Neuronal stem cell (in vitro differentiated cells): ENCODE data around the gene PXMP2. TPM values are rescaled to one million over a fixed set of nuclear protein-coding genes. Genes with fewer than 3 reads are reported as not detected.
A peak's percentile ranks its signal among the peaks of the same experiment; 100 is the strongest.

ENCODE experiments used
- DNase-seq: peaks from one replicate; pipeline ENCODE4 v3.0.0-alpha.2; 2013; ENCODE audit warnings: low spot score
- H2AFZ ChIP-seq: one replicate; pipeline ENCODE4 v1.6.1; 2013; ENCODE audit warnings: mild to moderate bottlenecking, low read length, inconsistent platforms
- H2AK5ac ChIP-seq: 2 replicates; pipeline ENCODE4 v1.6.1; 2013; ENCODE audit warnings: low read depth, mild to moderate bottlenecking, inconsistent platforms, low read length, moderate library complexity, mixed read lengths
- H2BK120ac ChIP-seq: 2 replicates; pipeline ENCODE4 v1.6.1; 2013; ENCODE audit warnings: low read depth, mild to moderate bottlenecking, inconsistent platforms, low read length, moderate library complexity, mixed read lengths
- H2BK12ac ChIP-seq: one replicate; pipeline ENCODE4 v1.6.1; 2013; ENCODE audit warnings: low read length, inconsistent platforms
- H2BK15ac ChIP-seq: 2 replicates; pipeline ENCODE4 v1.6.1; 2013; ENCODE audit warnings: mild to moderate bottlenecking, low read length, inconsistent platforms, mixed read lengths
- H2BK5ac ChIP-seq: one replicate; pipeline ENCODE4 v1.6.1; 2013; ENCODE audit warnings: inconsistent platforms, mild to moderate bottlenecking, low read length, moderate library complexity
- H3K14ac ChIP-seq: one replicate; pipeline ENCODE4 v1.6.1; 2013; ENCODE audit warnings: low read length, inconsistent platforms
- H3K18ac ChIP-seq: 2 replicates; pipeline ENCODE4 v1.6.1; 2013; ENCODE audit warnings: low read length, inconsistent platforms
- H3K23ac ChIP-seq: 2 replicates; pipeline ENCODE4 v1.6.1; 2013; ENCODE audit warnings: low read depth, mild to moderate bottlenecking, mixed read lengths, low read length, inconsistent platforms; ENCODE audit not compliant: poor library complexity
- H3K27ac ChIP-seq: replicated peaks from 3 replicates; pipeline ENCODE4 v1.5.1; 2013; ENCODE audit warnings: low read length, inconsistent platforms
- H3K27me3 ChIP-seq, 3 experiments: 2 replicates each; pipeline ENCODE4 v1.6.1; 2013; ENCODE audit warnings: low read length in 3 of 3, mild to moderate bottlenecking in 2 of 3, inconsistent platforms in 1 of 3, low read depth in 1 of 3, mixed read lengths in 1 of 3, moderate library complexity in 1 of 3; ENCODE audit not compliant: control insufficient read depth in 3 of 3, insufficient read depth in 3 of 3
- H3K36me3 ChIP-seq, 2 donors: replicated peaks in 1 of 2; 2 replicates each; pipeline ENCODE4 v1.6.1; 2013; ENCODE audit warnings: low read length in 2 of 2; ENCODE audit not compliant: control insufficient read depth in 2 of 2, insufficient read depth in 2 of 2
- H3K4ac ChIP-seq: 2 replicates; pipeline ENCODE4 v1.6.1; 2013; ENCODE audit warnings: inconsistent platforms, mild to moderate bottlenecking, low read length, moderate library complexity
- H3K4me1 ChIP-seq, 2 donors: 1 replicate in 1 of 2; 2 replicates in 1 of 2; pipeline ENCODE4 v1.6.1; 2013; ENCODE audit warnings: low read length in 2 of 2, low read depth in 1 of 2; ENCODE audit not compliant: control insufficient read depth in 2 of 2, insufficient read depth in 1 of 2
- H3K4me2 ChIP-seq: one replicate; pipeline ENCODE4 v1.6.1; 2013; ENCODE audit warnings: mild to moderate bottlenecking, low read length, inconsistent platforms; ENCODE audit not compliant: insufficient read depth, poor library complexity, severe bottlenecking
- H3K4me3 ChIP-seq, 2 donors: 2 replicates each; pipeline ENCODE4 v1.5.1; 2013; ENCODE audit warnings: low read length in 2 of 2, mild to moderate bottlenecking in 2 of 2, inconsistent platforms in 1 of 2, moderate library complexity in 1 of 2
- H3K79me1 ChIP-seq: one replicate; pipeline ENCODE4 v1.6.1; 2013; ENCODE audit warnings: low read depth, mild to moderate bottlenecking, inconsistent platforms, low read length, moderate library complexity
- H3K9ac ChIP-seq: one replicate; pipeline ENCODE4 v1.6.1; 2013; ENCODE audit warnings: mild to moderate bottlenecking, low read depth, low read length, inconsistent platforms; ENCODE audit not compliant: poor library complexity
- H3K9me3 ChIP-seq, 2 donors: replicated peaks in 1 of 2; 2 replicates each; pipeline versions ENCODE3 to v1.6.1; 2013; ENCODE audit warnings: low read length in 2 of 2, mild to moderate bottlenecking in 2 of 2, inconsistent platforms in 1 of 2, low read depth in 1 of 2, mixed read lengths in 1 of 2, moderate library complexity in 1 of 2; ENCODE audit not compliant: control insufficient read depth in 2 of 2, insufficient read depth in 1 of 2
- H4K8ac ChIP-seq: one replicate; pipeline ENCODE4 v1.6.1; 2013; ENCODE audit warnings: low read depth, mild to moderate bottlenecking, inconsistent platforms, low read length, moderate library complexity
- H4K91ac ChIP-seq: one replicate; pipeline ENCODE4 v1.6.1; 2013; ENCODE audit warnings: low read length, low read depth, mild to moderate bottlenecking, inconsistent platforms; ENCODE audit not compliant: poor library complexity
- WGBS, 2 donors: extraction: QIAGEN DNeasy Blood & Tissue Kit; methylation state at CpG; one replicate each; pipeline ENCODE4 v1.1.7; 2013; ENCODE audit warnings: missing lambda C conversion rate in 2 of 2, mixed read lengths in 1 of 2; ENCODE audit not compliant: insufficient read length in 2 of 2, insufficient replicate concordance in 1 of 2; ENCODE audit errors: extremely low coverage in 2 of 2; 5-methylcytosine and 5-hydroxymethylcytosine counted together
- polyA plus RNA-seq, 2 experiments: library from polyadenylated mRNA; stranded (reverse); fragments of 200-250 nt; gene quantifications; one replicate each; pipeline ENCODE4 v1.2.3, GENCODE V29; 2013

The PXMP2 gene
- polyA plus RNA-seq (2013, experiment 1 of 2) = 19.8 TPM
- polyA plus RNA-seq (2013, experiment 2 of 2) = 22.6 TPM

- Histone ChIP-seq H3K9me3 (peaks cover 0 to 11% of the 10 kb centered on the region in 2 donors), H4K8ac (no peak within 1 kb of the TSS), H3K36me3 (peaks cover 7 to 35% of the 10 kb centered on the region in 2 donors), H3K79me1 (peaks cover 7% of the 10 kb centered on the region), H3K4me1 (peaks cover 0 to 9% of the 10 kb centered on the region in 2 donors), H3K4ac (no peak within 1 kb of the TSS), H3K4me2 (peak within 1 kb of the TSS; percentile 71), H4K91ac (peak within 1 kb of the TSS; percentile 72), H2BK12ac (no peak within 1 kb of the TSS), H3K18ac (peak within 1 kb of the TSS; percentile 94), H3K4me3 (peak within 1 kb of the TSS; percentile 71 to 99), H2AK5ac (peak within 1 kb of the TSS; percentile 9), H3K14ac (peak within 1 kb of the TSS; percentile 71), H2BK15ac (no peak within 1 kb of the TSS), H2AFZ (peak within 1 kb of the TSS; percentile 94), H2BK5ac (no peak within 1 kb of the TSS), H3K27me3 (peaks cover 0 to 4% (median 0%) of the 10 kb centered on the region in 3 experiments), H3K9ac (peak within 1 kb of the TSS; percentile 88), H2BK120ac (no peak within 1 kb of the TSS), H3K23ac (peak within 1 kb of the TSS; percentile 80), H3K27ac (peak within 1 kb of the TSS; percentile 56)
- no CpG with 5 or more reads among the region's 134 CpGs for WGBS, 2 donors
- DNase-seq = peak; percentile 96
Measured at GRCh38 chr12:132687211-132688164, at the start of gene PXMP2, which contains the start of gene POLE. Gene PXMP2, plus strand, starts transcription at chr12:132687587. Its CDS starts 84 bp downstream, at chr12:132687671. Gene POLE, minus strand, starts transcription at chr12:132687342. Its CDS starts 27 bp downstream, at chr12:132687315.

GRCh38 chr12:132637811-132638210 lies 49.6 kb upstream of the PXMP2 start:
- H2BK120ac ChIP-seq = no peak overlapping the region
- no peaks in the 10 kb centered on the region for H3K27me3 ChIP-seq
- H3K23ac ChIP-seq = no peak overlapping the region
- DNase-seq = no peak
- no CpG with 5 or more reads among the region's 18 CpGs for WGBS, 2 donors
- no peak overlapping the region for H2AK5ac ChIP-seq
- H3K36me3 ChIP-seq = peaks cover 80 to 98% of the 10 kb centered on the region in 2 donors
- no peak overlapping the region for H3K14ac ChIP-seq
- no peak overlapping the region for H3K4me2 ChIP-seq
- H3K18ac ChIP-seq = no peak overlapping the region
- H4K91ac ChIP-seq = no peak overlapping the region
- no peak overlapping the region for H2BK5ac ChIP-seq
- no peak overlapping the region for H3K4me3 ChIP-seq
- H3K4me1 ChIP-seq = peaks cover 0 to 3% of the 10 kb centered on the region in 2 donors
- H2BK12ac ChIP-seq = no peak overlapping the region
- no peak overlapping the region for H4K8ac ChIP-seq
- no peak overlapping the region for H3K9ac ChIP-seq
- H2AFZ ChIP-seq = no peak overlapping the region
- H3K27ac ChIP-seq = no peak overlapping the region
- H3K79me1 ChIP-seq = peaks cover 5% of the 10 kb centered on the region
- H3K9me3 ChIP-seq = peaks cover 0 to 2% of the 10 kb centered on the region in 2 donors
- H2BK15ac ChIP-seq = no peak overlapping the region
- no peak overlapping the region for H3K4ac ChIP-seq

DNA sequence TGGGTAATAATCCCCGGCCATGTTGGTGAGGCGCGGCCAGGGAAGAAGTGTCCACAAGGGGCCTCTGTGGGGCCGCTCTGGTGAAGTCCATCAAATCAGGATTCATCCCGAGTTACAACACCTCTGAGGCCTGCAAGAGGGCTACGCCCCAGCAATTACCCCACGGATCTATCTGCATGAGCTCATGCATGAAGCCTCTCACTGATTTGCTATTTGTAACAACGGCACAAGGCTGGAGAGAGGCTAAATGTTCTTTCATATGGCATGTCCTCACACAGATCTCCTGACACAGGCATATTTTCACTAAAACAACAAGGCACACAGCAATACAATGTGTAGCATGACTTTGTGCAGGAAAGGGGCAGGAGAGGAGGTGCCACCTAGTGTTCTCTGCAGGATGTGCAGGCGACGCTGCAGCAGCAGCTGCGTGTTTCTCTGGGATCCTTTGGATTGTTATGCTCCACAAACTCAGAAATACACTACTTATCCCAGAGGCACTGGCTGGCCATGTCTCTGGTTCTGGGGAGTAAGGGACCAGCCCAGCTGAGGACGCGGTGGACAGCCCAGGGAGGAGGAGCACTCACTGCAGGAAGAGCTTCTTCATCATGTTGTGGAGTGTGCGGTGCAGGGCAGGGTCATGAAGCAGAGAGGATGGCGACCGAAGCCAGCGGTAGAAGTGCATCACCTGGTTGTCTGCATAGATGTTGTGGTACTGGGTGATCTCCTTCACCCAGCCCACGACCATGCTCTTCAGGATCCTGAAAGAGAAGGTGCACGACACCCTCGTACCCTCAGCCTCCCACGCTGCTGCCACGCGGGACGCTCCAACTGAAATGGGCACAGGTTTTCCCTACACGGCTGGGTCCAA lies 48.6 kb upstream of the PXMP2 start:
- Histone ChIP-seq H3K18ac (no peak overlapping the region), H2AK5ac (no peak overlapping the region), H3K79me1 (peaks cover 8% of the 10 kb centered on the region), H3K27me3 (no peaks in the 10 kb centered on the region), H2BK15ac (no peak overlapping the region), H4K91ac (no peak overlapping the region), H2BK5ac (no peak overlapping the region), H3K36me3 (peaks cover 85 to 98% of the 10 kb centered on the region in 2 donors), H3K27ac (no peak overlapping the region), H3K9me3 (peaks cover 0 to 2% of the 10 kb centered on the region in 2 donors), H3K9ac (no peak overlapping the region), H3K4me2 (no peak overlapping the region), H3K4me3 (no peak overlapping the region), H2BK120ac (no peak overlapping the region), H2BK12ac (no peak overlapping the region), H3K4ac (no peak overlapping the region), H3K14ac (no peak overlapping the region), H2AFZ (no peak overlapping the region), H3K4me1 (peaks cover 0 to 3% of the 10 kb centered on the region in 2 donors), H3K23ac (peak overlapping the region; percentile 26), H4K8ac (no peak overlapping the region)
- WGBS, 2 donors = no CpG with 5 or more reads among the region's 25 CpGs
- DNase-seq = no peak
